PC-9 (cell line): ENCODE results near the gene ARHGEF1. TPM values are rescaled to one million over a fixed set of nuclear protein-coding genes. Genes with fewer than 3 reads are reported as not detected.

ENCODE experiments used
- BruUV-seq: library from RNA; stranded (reverse); fragments of 400-500 nt; replicated peaks from 2 replicates; lab custom pipeline; 2021; lab: Mats Ljungman, UMichigan
- CTCF ChIA-PET: fragments of 300-600 bp; sonication (Branson Sonifier 250); formaldehyde crosslinking; loops from one replicate; lab custom pipeline; 2022; ENCODE audit warnings: antibody characterized with exemption; lab: Charles Lee
- POLR2A ChIA-PET: fragments of 300-600 bp; sonication (Branson Sonifier 250); formaldehyde crosslinking; loops from one replicate; lab custom pipeline; 2022; ENCODE audit warnings: antibody characterized with exemption; ENCODE audit not compliant: unreplicated experiment; lab: Charles Lee
- DNase-seq, 2 experiments: peaks; one replicate each; pipeline versions ENCODE4 v3.0.0 to v3.0.0-alpha.2; 2015 to 2022; ENCODE audit warnings: mixed read lengths in 1 of 2
- H2AFZ ChIP-seq: fragments of 200-600 bp; sonication (generic); 2 replicates; pipeline ENCODE4 v1.8.1; 2017; ENCODE audit warnings: antibody characterized with exemption
- H3F3A ChIP-seq: fragments of 200-600 bp; sonication (generic); 2 replicates; pipeline ENCODE4 v1.8.1; 2017; ENCODE audit warnings: antibody characterized with exemption, mild to moderate bottlenecking, low read depth; ENCODE audit not compliant: insufficient read depth
- H3K27ac ChIP-seq: fragments of 200-600 bp; sonication (generic); 2 replicates; pipeline ENCODE4 v1.6.1; 2016; ENCODE audit warnings: mixed run types
- H3K27me3 ChIP-seq: fragments of 200-600 bp; sonication (generic); 2 replicates; pipeline ENCODE4 v1.6.1; 2016; ENCODE audit warnings: low read depth, mixed run types; ENCODE audit not compliant: insufficient read depth
- H3K36me3 ChIP-seq: fragments of 200-600 bp; sonication (generic); 2 replicates; pipeline ENCODE4 v1.6.1; 2016; ENCODE audit warnings: low read depth, mixed run types
- H3K4me1 ChIP-seq: fragments of 200-600 bp; sonication (generic); replicated peaks from 2 replicates; pipeline ENCODE4 v1.6.1; 2016; ENCODE audit warnings: mixed run types; ENCODE audit not compliant: insufficient read depth
- H3K4me2 ChIP-seq: fragments of 200-600 bp; sonication (generic); 2 replicates; pipeline ENCODE4 v1.6.1; 2017; ENCODE audit warnings: mixed run types
- H3K4me3 ChIP-seq: fragments of 200-600 bp; sonication (generic); 2 replicates; pipeline ENCODE4 v1.6.1; 2016; ENCODE audit warnings: mixed run types
- H3K79me2 ChIP-seq: fragments of 200-600 bp; sonication (generic); 2 replicates; pipeline ENCODE4 v1.6.1; 2017; ENCODE audit warnings: low read depth, mixed run types
- H3K9me2 ChIP-seq: fragments of 200-600 bp; sonication (generic); 2 replicates; pipeline ENCODE4 v1.8.1; 2017; ENCODE audit warnings: mild to moderate bottlenecking; ENCODE audit not compliant: insufficient read depth
- H3K9me3 ChIP-seq: fragments of 200-600 bp; sonication (generic); 2 replicates; pipeline ENCODE4 v1.8.1; 2016; ENCODE audit warnings: low read depth; ENCODE audit not compliant: insufficient read depth
- H4K20me1 ChIP-seq: fragments of 200-600 bp; sonication (generic); 2 replicates; pipeline ENCODE4 v1.8.1; 2017; ENCODE audit not compliant: insufficient read depth
- CTCF ChIP-seq: fragments of 200-600 bp; sonication (generic); conservative IDR thresholded peaks from 2 replicates; pipeline ENCODE4 v1.6.1; 2017; ENCODE audit warnings: mixed run types, antibody characterized with exemption, mild to moderate bottlenecking, moderate library complexity
- EZH2 ChIP-seq: fragments of 200-600 bp; sonication (generic); IDR thresholded peaks from 2 replicates; pipeline ENCODE4 v1.8.0; 2017; ENCODE audit warnings: antibody characterized with exemption, low read depth
- intact Hi-C: fragments of 100-400 bp; cut with micrococcal nuclease; formaldehyde crosslinking; loops from one replicate; pipeline ENCODE4 v1.10.0; 2022; ENCODE audit not compliant: unreplicated experiment
- total RNA-seq: library from RNA; stranded (reverse); gene quantifications from 2 replicates; pipeline ENCODE4 v1.2.3, GENCODE V29; 2021

Gene ARHGEF1
- total RNA-seq, 1 experiment from 2014 or later = 101 TPM

DNA sequence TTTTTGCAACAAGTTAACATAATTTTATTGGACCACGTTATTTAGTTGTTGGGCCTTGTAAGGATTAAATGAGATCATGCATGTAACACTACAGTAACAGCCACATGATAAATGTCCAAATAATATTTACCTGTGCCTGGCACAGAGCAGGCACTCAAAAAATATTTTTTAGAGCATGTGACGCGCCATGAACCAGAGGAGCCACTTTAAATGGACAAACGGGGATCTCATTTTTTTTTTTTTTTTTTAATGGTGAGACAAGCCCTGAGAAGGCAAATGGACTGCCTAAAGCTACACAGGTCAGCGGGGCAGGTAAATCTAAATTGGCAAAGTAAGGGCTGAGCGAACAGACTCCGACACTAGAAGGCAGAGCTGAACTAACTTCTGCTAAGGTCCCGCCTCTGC is 23.8 kb upstream of the ARHGEF1 start:
- Histone ChIP-seq H3K36me3 (peaks cover 34% of the 10 kb centered on the region), H3K27me3 (peaks cover 13% of the 10 kb centered on the region), H2AFZ (peak overlapping the region; percentile 71), H3K4me3 (peak overlapping the region; percentile 98), H3K4me2 (peak overlapping the region; percentile 96), H4K20me1 (peaks cover 34% of the 10 kb centered on the region), H3F3A (peaks cover 37% of the 10 kb centered on the region), H3K79me2 (peaks cover 41% of the 10 kb centered on the region), H3K27ac (peak overlapping the region; percentile 31; the same call in 1 of the 2 replicates), H3K4me1 (peaks cover 35% of the 10 kb centered on the region), H3K9me3 (no peaks in the 10 kb centered on the region), H3K9me2 (no peaks in the 10 kb centered on the region)
- TF ChIP-seq EZH2 = no peak
- TF ChIP-seq CTCF = no peak
- intact Hi-C loops = loop anchor here (1.0 to 10.0 kb wide), 2 partner anchors 25 to 1714 kb away; no protein-coding TSS in a partner anchor
- POLR2A ChIA-PET = interaction anchor here (0.5 to 0.7 kb wide), 4 partner anchors 14 to 536 kb away, joined by 3 read pairs; no protein-coding TSS in a partner anchor
- CTCF ChIA-PET = no interaction called here
- BruUV-seq = no TSS peak
- DNase-seq = no peak

DNA sequence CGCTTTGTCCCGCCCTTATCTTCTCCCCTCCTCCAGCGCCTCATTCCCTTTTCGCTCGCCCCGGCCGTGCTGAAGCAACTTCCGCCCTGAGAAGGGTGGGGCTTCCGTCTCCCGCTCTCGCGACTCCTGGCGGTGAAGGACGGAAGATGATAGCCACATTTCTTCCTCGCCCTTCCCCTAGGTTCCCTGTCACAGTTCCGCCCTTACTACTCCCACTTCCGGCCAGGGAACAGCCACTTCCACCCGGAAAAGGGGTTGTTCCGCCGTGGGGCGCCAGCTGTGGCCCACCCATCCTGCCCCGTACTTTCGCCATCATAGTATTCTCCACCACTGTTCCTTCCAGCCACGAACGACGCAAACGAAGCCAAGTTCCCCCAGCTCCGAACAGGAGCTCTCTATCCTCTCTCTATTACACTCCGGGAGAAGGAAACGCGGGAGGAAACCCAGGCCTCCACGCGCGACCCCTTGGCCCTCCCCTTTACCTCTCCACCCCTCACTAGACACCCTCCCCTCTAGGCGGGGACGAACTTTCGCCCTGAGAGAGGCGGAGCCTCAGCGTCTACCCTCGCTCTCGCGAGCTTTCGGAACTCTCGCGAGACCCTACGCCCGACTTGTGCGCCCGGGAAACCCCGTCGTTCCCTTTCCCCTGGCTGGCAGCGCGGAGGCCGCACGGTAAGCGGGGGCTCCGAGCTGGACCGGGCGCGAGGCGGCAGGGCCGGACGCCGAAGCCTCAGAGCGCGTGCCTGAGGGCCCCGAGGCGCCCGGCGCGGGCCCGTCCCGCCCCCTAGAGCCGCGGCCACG is 23.2 kb upstream of the ARHGEF1 start, which contains the start of gene RPS19:
TSS of gene RPS19 (plus strand) at position 638 of the 801 bp plus-strand sequence. CDS start 520 bp downstream, outside the sequence.
- Histone ChIP-seq H2AFZ (peak within 1 kb of the TSS; percentile 86), H3K9me2 (no peaks in the 10 kb centered on the region), H3K9me3 (no peaks in the 10 kb centered on the region), H4K20me1 (peaks cover 40% of the 10 kb centered on the region), H3K79me2 (peaks cover 47% of the 10 kb centered on the region), H3K4me1 (peaks cover 41% of the 10 kb centered on the region), H3K4me3 (peak within 1 kb of the TSS; percentile 98), H3K36me3 (peaks cover 40% of the 10 kb centered on the region), H3K27ac (peak within 1 kb of the TSS; percentile 96), H3K4me2 (peak within 1 kb of the TSS; percentile 96), H3K27me3 (peaks cover 7% of the 10 kb centered on the region), H3F3A (peaks cover 43% of the 10 kb centered on the region)
- POLR2A ChIA-PET = interaction anchor here (0.5 to 0.9 kb wide), 6 partner anchors 14 to 537 kb away, joined by 3 to 4 read pairs (median 3); partner anchors contain the start of gene RABAC1
- BruUV-seq = TSS peak; percentile 83
- DNase-seq = peak; percentile 93 to 98
- TF ChIP-seq CTCF (peak; percentile 63), EZH2 (no peak)
- intact Hi-C loops = loop anchor here (1.0 to 10.0 kb wide), 2 partner anchors 24 to 1715 kb away; no protein-coding TSS in a partner anchor
- CTCF ChIA-PET = interaction anchor here (0.6 kb wide), 1 partner anchor 84 kb away, joined by 4 read pairs; no protein-coding TSS in a partner anchor

DNA sequence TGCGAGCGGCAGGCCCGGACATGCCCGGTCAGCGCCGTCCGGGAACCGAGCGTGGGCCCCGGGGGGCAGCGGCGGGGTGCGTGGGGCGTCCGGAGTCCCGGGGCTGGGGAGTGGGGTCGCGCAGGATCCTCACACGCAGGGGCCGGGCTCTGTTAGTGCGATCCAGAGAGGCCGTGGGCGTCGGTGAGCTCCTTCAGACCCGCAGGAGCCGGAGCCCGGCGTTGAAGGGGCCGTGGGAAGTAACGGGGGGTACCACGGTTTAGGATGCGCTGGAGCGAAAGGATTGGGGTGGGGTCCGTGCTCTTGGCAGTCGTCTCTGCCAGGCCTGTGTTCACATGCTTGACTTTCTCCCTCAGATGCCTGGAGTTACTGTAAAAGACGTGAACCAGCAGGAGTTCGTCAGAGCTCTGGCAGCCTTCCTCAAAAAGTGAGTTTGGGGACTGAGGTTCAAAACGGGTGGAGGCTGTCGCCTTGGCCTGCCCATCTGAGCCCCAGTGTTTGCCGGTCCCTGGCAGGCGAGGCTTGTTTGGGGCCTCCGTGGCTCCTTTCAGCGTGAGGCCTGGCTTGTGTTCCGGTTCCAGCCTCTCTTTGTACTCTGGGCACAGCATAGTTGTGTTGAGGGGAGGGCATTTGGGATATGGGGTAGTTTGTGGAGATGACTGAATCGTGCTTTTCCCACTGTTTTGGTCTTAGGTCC is 22.4 kb upstream of the ARHGEF1 start:
- ChIA-PET POLR2A (interaction anchor here (0.5 to 0.9 kb wide), 3 partner anchors 80 to 99 kb away, joined by 3 to 5 read pairs (median 4); partner anchors contain the start of gene RABAC1), CTCF (interaction anchor here (0.6 kb wide), 2 partner anchors 85 to 304 kb away, joined by 4 to 8 read pairs; no protein-coding TSS in a partner anchor)
- H3K79me2 ChIP-seq = peaks cover 55% of the 10 kb centered on the region
- H3F3A ChIP-seq = peaks cover 51% of the 10 kb centered on the region
- H4K20me1 ChIP-seq = peaks cover 47% of the 10 kb centered on the region
- H3K9me2 ChIP-seq = no peaks in the 10 kb centered on the region
- TF ChIP-seq EZH2 (no peak), CTCF (no peak)
- peak overlapping the region; percentile 96 for H3K27ac ChIP-seq
- no peaks in the 10 kb centered on the region for H3K27me3 ChIP-seq
- BruUV-seq = no TSS peak
- peaks cover 47% of the 10 kb centered on the region for H3K36me3 ChIP-seq
- H3K4me1 ChIP-seq = peaks cover 48% of the 10 kb centered on the region
- DNase-seq = no peak
- peak overlapping the region; percentile 98 for H3K4me3 ChIP-seq
- no peaks in the 10 kb centered on the region for H3K9me3 ChIP-seq
- H3K4me2 ChIP-seq = peak overlapping the region; percentile 96
- intact Hi-C loops = no loop called here
- H2AFZ ChIP-seq = no peak overlapping the region
